Gastroesophageal sphincter (tissue), 4 donors: Measurements from ENCODE around the gene HIP1. TPM values are rescaled to one million over a fixed set of nuclear protein-coding genes. Genes with fewer than 3 reads are reported as not detected.
A peak's percentile ranks its signal among the peaks of the same experiment; 100 is the strongest.
"Not testable (repeated sequence)": the region's sequence is repeated elsewhere in the genome, so short reads cannot be mapped to it uniquely, and the experiment has no call there.

Experiments used
- ATAC-seq: fragments of 150-250 bp; one replicate; pipeline ENCODE4 v1.9.1; 2016; ENCODE audit warnings: mild to moderate bottlenecking, moderate library complexity
- H3K27ac ChIP-seq, 4 donors: fragments of 200-600 bp; sonication (generic) in 3 of 4; 1 replicate in 3 of 4; 2 replicates in 1 of 4; pipeline ENCODE4 v1.5.1; 2016 to 2019
- H3K27me3 ChIP-seq: fragments of 200-600 bp; sonication (generic); one replicate; pipeline ENCODE4 v1.5.1; 2019
- H3K36me3 ChIP-seq, 2 donors: fragments of 200-600 bp; sonication (generic); one replicate each; pipeline ENCODE4 v1.5.1; 2019; ENCODE audit warnings: control low read depth in 1 of 2
- H3K4me1 ChIP-seq, 3 donors: fragments of 200-600 bp; sonication (generic); 1 replicate in 2 of 3; 2 replicates in 1 of 3; pipeline ENCODE4 v1.5.1; 2016 to 2019; ENCODE audit warnings: control low read depth in 2 of 3
- H3K4me3 ChIP-seq, 2 donors: fragments of 200-600 bp; sonication (generic); one replicate each; pipeline ENCODE4 v1.5.1; 2019; ENCODE audit warnings: mild to moderate bottlenecking in 1 of 2, moderate library complexity in 1 of 2
- H3K9me3 ChIP-seq, 3 donors: fragments of 200-600 bp; sonication (generic); one replicate each; pipeline ENCODE4 v1.5.1; 2017 to 2019; ENCODE audit warnings: control low read depth in 2 of 3
- CTCF ChIP-seq, 4 experiments: fragments of 200-600 bp in 2 of 4; fragments of 450-650 bp in 2 of 4; sonication (generic) in 1 of 4; IDR thresholded peaks; one replicate each; pipeline ENCODE4 v1.5.1; 2017 to 2019; ENCODE audit warnings: antibody characterized with exemption in 4 of 4, mild to moderate bottlenecking in 2 of 4, moderate library complexity in 2 of 4
- EP300 ChIP-seq: sonication (generic); formaldehyde crosslinking; IDR thresholded peaks from one replicate; pipeline ENCODE4 v1.6.1; 2017; ENCODE audit warnings: antibody characterized with exemption, mild to moderate bottlenecking
- POLR2A ChIP-seq, 2 donors: fragments of 450-650 bp; IDR thresholded peaks; one replicate each; pipeline ENCODE4 v1.6.1; 2017; ENCODE audit warnings: antibody characterized with exemption in 2 of 2, mild to moderate bottlenecking in 2 of 2, moderate library complexity in 1 of 2
- POLR2AphosphoS5 ChIP-seq: sonication (generic); formaldehyde crosslinking; IDR thresholded peaks from one replicate; pipeline ENCODE4 v1.6.1; 2017; ENCODE audit warnings: antibody characterized with exemption
- WGBS, 2 donors: methylation state at CpG; one replicate each; pipeline ENCODE4 v1.1.5; 2018; ENCODE audit warnings: low coverage in 1 of 2; 5-methylcytosine and 5-hydroxymethylcytosine counted together
- total RNA-seq, 4 donors: library from RNA; depleted of rRNA; stranded (reverse); fragments of >200 nt; gene quantifications; one replicate each; pipeline ENCODE4 v1.1.0, GENCODE V29; 2016

Gene HIP1
- total RNA-seq, 4 donors from 2014 or later: 12.3 to 32.6 (median 22.6) TPM

- peak overlapping the region; percentile 72 to 80 for H3K4me3 ChIP-seq
- peaks cover 0 to 28% (median 11%) of the 10 kb centered on the region in 3 donors for H3K4me1 ChIP-seq
- no peaks in the 10 kb centered on the region for H3K9me3 ChIP-seq
- no peak for ATAC-seq
- no peak for TF ChIP-seq EP300
- no peaks in the 10 kb centered on the region for H3K27me3 ChIP-seq
- H3K27ac ChIP-seq: peak overlapping the region in 3 of 4 donors; percentile 80 to 89 (median 84)
- H3K36me3 ChIP-seq: no peaks in the 10 kb centered on the region
- no CpG with 5 or more reads among the region's 14 CpGs for WGBS, 2 donors
Measured at GRCh38 chr7:75637854-75638593, 100.7 kb downstream of the HIP1 start.

- Histone ChIP-seq H3K9me3 (no peaks in the 10 kb centered on the region), H3K27me3 (no peaks in the 10 kb centered on the region), H3K36me3 (no peaks in the 10 kb centered on the region), H3K4me3 (no peak overlapping the region), H3K27ac (no peak overlapping the region), H3K4me1 (peaks cover 0 to 25% (median 10%) of the 10 kb centered on the region in 3 donors)
- WGBS, 2 donors: 90 to 100% methylated on average over 1 to 5 of the region's 5 CpGs
- ATAC-seq: no peak
- no peak for TF ChIP-seq CTCF (IDR thresholded peaks at IDR 0.05)
- TF ChIP-seq POLR2AphosphoS5: no peak
- TF ChIP-seq POLR2A (IDR thresholded peaks at IDR 0.05): no peak
- TF ChIP-seq EP300: no peak
Measured at GRCh38 chr7:75635036-75635435, 103.7 kb downstream of the HIP1 start.

- not testable (repeated sequence) for H3K36me3 ChIP-seq, H3K4me3 ChIP-seq, H3K4me1 ChIP-seq, H3K27ac ChIP-seq, H3K27me3 ChIP-seq, H3K9me3 ChIP-seq, ATAC-seq
- WGBS, 2 donors: 79 to 100% methylated on average over 4 to 5 of the region's 6 CpGs
Measured at GRCh38 chr7:75632587-75632986, 106.2 kb downstream of the HIP1 start.

GRCh38 chr7:75631711-75632110 is 107.0 kb downstream of the HIP1 start:
- no peaks in the 10 kb centered on the region for H3K36me3 ChIP-seq
- TF ChIP-seq EP300 (no peak), CTCF (IDR thresholded peaks at IDR 0.05) (no peak), POLR2A (IDR thresholded peaks at IDR 0.05) (no peak), POLR2AphosphoS5 (no peak)
- H3K27ac ChIP-seq: no peak overlapping the region
- peaks cover 0 to 3% (median 0%) of the 10 kb centered on the region in 3 donors for H3K4me1 ChIP-seq
- no peak for ATAC-seq
- H3K9me3 ChIP-seq: peaks cover 0 to 5% (median 0%) of the 10 kb centered on the region in 3 donors
- H3K27me3 ChIP-seq: no peaks in the 10 kb centered on the region
- H3K4me3 ChIP-seq: no peak overlapping the region
- 80 to 81% methylated on average over 2 to 9 of the region's 9 CpGs for WGBS, 2 donors

GRCh38 chr7:75630549-75630948 is 108.2 kb downstream of the HIP1 start:
- H3K4me3 ChIP-seq: no peak overlapping the region

More at GRCh38 chr7:75630549-75630948, 108.2 kb downstream of the HIP1 start:
- H3K4me1 ChIP-seq: no peaks in the 10 kb centered on the region
- 85 to 92% methylated on average over 1 to 3 of the region's 3 CpGs for WGBS, 2 donors
- no peak for ATAC-seq
- no peaks in the 10 kb centered on the region for H3K36me3 ChIP-seq
- no peak for TF ChIP-seq EP300
- no peak for TF ChIP-seq CTCF (IDR thresholded peaks at IDR 0.05)
- TF ChIP-seq POLR2A (IDR thresholded peaks at IDR 0.05): no peak
- no peak for TF ChIP-seq POLR2AphosphoS5
- H3K27ac ChIP-seq: no peak overlapping the region
- H3K9me3 ChIP-seq: peaks cover 0 to 5% (median 0%) of the 10 kb centered on the region in 3 donors
- H3K27me3 ChIP-seq: no peaks in the 10 kb centered on the region
